Ascending aorta (tissue), 2 donors: Measurements from ENCODE around the gene PPP1R2. TPM values are rescaled to one million over a fixed set of nuclear protein-coding genes. Genes with fewer than 3 reads are reported as not detected.
"Not testable (repeated sequence)": the region's sequence is repeated elsewhere in the genome, so short reads cannot be mapped to it uniquely, and the experiment has no call there.

Source experiments
- DNase-seq, 2 donors: peaks; one replicate each; pipeline ENCODE4 v3.0.0-alpha.2; 2019; ENCODE audit warnings: low spot score in 2 of 2
- H3K27ac ChIP-seq, 2 donors: fragments of 200-600 bp; sonication (generic); one replicate each; pipeline ENCODE4 v1.5.1; 2016 to 2017; ENCODE audit warnings: mild to moderate bottlenecking in 1 of 2
- H3K27me3 ChIP-seq: fragments of 200-600 bp; sonication (generic); one replicate; pipeline ENCODE4 v1.5.1; 2017
- H3K36me3 ChIP-seq, 2 donors: fragments of 200-600 bp; sonication (generic); one replicate each; pipeline ENCODE4 v1.5.1; 2016
- H3K4me1 ChIP-seq, 2 donors: fragments of 200-600 bp; sonication (generic); one replicate each; pipeline ENCODE4 v1.5.1; 2016 to 2017; ENCODE audit warnings: mild to moderate bottlenecking in 1 of 2
- H3K4me3 ChIP-seq, 2 donors: fragments of 200-600 bp; sonication (generic); one replicate each; pipeline ENCODE4 v1.5.1; 2016 to 2017; ENCODE audit warnings: mild to moderate bottlenecking in 1 of 2
- H3K9me3 ChIP-seq, 2 donors: fragments of 200-600 bp; sonication (generic); one replicate each; pipeline ENCODE4 v1.5.1; 2016
- intact Hi-C: fragments of 100-400 bp; cut with DNase I; formaldehyde crosslinking; loops from one replicate; pipeline ENCODE4 v1.15.1; 2023
- total RNA-seq: library from RNA; depleted of rRNA; stranded (reverse); fragments of >200 nt; gene quantifications from one replicate; pipeline ENCODE4 v1.1.0, GENCODE V29; 2016
- TF ChIP-seq, protein P1 (sequence below), 3 experiments: fragments of 200-600 bp in 2 of 3; fragments of 450-650 bp in 1 of 3; sonication (generic) in 2 of 3; IDR thresholded peaks; one replicate each; pipeline ENCODE4 v1.5.1; 2016 to 2019; ENCODE audit warnings: antibody characterized with exemption in 3 of 3, mild to moderate bottlenecking in 1 of 3, moderate library complexity in 1 of 3

PPP1R2 gene
- 62.3 TPM for total RNA-seq

DNA sequence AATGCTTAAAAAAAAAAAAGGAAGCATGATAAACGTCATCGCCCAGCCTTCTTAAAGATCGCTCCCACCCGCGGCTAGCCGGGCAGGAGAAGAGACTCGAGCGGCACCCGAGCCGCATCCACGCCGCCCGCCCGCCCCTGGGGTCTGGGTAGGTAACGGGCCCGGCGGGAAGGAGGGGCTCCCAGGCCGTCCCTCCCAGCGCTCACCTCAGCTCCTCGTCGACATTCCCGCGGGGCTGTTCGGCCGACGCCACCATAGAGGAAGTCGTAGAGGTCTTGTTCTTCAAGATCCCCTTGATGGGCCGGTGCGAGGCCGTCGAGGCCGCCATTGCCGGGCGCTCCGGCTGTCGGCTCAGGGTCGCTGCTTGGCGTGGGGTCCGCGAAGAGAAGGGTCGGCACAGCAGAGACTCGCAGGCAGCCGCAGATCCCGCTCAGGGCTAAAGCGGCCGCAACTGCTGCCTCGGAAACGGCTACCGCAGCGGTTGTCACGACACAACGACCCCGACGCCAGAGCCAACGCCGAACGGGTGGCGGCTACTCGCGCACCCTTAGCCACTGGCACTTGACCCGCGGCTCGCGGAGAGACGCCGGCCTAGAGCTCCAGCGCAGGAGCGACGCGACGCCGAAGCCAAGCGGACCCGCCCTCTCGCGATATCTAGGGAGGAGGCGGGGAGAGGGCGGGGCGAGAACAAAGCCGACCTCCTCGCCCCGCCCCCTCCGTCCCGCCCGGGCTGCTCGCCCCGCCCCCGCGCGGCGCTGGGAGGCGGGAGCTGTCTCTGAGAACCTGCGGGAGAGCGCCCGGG lies at the start of gene PPP1R2:
PPP1R2 (minus strand) TSS at position 628 of the 802 bp plus-strand sequence; CDS start at position 328, 300 bp downstream.
- DNase-seq: peak; percentile 51 to 95
- Histone ChIP-seq H3K4me1 (peaks cover 21 to 48% of the 10 kb centered on the region in 2 donors), H3K4me3 (peak within 1 kb of the TSS; percentile 78 to 83), H3K36me3 (no peaks in the 10 kb centered on the region), H3K27me3 (no peaks in the 10 kb centered on the region), H3K27ac (peak within 1 kb of the TSS; percentile 87 to 93), H3K9me3 (no peaks in the 10 kb centered on the region)
- TF ChIP-seq, protein P1, sequence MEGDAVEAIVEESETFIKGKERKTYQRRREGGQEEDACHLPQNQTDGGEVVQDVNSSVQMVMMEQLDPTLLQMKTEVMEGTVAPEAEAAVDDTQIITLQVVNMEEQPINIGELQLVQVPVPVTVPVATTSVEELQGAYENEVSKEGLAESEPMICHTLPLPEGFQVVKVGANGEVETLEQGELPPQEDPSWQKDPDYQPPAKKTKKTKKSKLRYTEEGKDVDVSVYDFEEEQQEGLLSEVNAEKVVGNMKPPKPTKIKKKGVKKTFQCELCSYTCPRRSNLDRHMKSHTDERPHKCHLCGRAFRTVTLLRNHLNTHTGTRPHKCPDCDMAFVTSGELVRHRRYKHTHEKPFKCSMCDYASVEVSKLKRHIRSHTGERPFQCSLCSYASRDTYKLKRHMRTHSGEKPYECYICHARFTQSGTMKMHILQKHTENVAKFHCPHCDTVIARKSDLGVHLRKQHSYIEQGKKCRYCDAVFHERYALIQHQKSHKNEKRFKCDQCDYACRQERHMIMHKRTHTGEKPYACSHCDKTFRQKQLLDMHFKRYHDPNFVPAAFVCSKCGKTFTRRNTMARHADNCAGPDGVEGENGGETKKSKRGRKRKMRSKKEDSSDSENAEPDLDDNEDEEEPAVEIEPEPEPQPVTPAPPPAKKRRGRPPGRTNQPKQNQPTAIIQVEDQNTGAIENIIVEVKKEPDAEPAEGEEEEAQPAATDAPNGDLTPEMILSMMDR (IDR thresholded peaks at IDR 0.05): no peak
- intact Hi-C loops: loop anchor here (1.0 to 10.0 kb wide), 6 partner anchors 100 to 1468 kb away; partner anchors contain the start of genes ACAP2, LSG1, RNF168 and XXYLT1

DNA sequence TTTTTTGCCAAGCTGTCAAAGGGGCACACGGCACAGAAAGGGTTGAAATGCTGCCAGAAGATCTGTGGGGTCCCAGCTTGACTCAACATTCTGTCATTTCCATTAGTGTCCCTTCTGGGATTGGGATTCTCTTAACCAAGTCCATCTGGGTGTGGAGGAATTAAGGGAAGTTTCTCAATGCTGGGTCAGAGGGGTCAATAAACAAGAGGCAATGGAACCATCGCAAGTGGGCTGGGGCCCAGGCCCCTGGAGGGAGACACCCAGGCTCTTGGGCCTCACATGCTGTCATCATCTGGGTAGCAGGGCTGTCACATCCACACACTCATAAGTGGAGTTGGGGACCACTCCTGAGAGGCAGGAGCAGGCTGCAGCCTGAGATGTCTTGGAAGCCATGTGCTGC lies 48.7 kb upstream of the PPP1R2 start:
- TF ChIP-seq, protein P1 (IDR thresholded peaks at IDR 0.05): no peak
- H3K27ac ChIP-seq: no peak overlapping the region
- intact Hi-C loops: no loop called here

DNA sequence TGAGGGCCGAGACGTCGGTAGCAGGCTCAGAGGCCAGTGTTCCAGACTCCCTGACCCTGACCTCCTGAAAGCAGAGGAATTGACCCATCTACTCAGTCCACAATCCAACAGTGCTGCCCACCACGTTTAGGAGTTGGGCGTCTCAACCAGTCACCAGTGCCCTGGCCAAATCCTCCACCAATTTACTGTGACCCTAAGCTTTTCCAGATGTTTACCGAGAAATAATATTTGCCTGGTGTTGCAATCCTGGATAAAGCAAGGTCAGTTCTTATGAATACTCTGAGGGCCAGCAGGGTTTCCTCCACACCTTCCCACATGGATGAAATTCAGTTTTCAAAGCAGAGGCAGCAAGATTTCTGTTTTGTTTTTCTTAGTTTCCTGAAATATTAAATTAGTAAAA lies 48.1 kb upstream of the PPP1R2 start:
- intact Hi-C loops: no loop called here
- H3K9me3 ChIP-seq: no peaks in the 10 kb centered on the region
- no peak overlapping the region for H3K27ac ChIP-seq
- DNase-seq: peak in 1 of 2 donors; percentile 27
- H3K27me3 ChIP-seq: no peaks in the 10 kb centered on the region
- no peaks in the 10 kb centered on the region for H3K4me1 ChIP-seq
- no peak overlapping the region for H3K4me3 ChIP-seq
- no peaks in the 10 kb centered on the region for H3K36me3 ChIP-seq
- TF ChIP-seq, protein P1 (IDR thresholded peaks at IDR 0.05): no peak

More for the DNA sequence above, 48.7 kb upstream of the PPP1R2 start:
- Histone ChIP-seq H3K36me3 (no peaks in the 10 kb centered on the region), H3K4me3 (no peak overlapping the region), H3K4me1 (no peaks in the 10 kb centered on the region), H3K27me3 (no peaks in the 10 kb centered on the region), H3K9me3 (no peaks in the 10 kb centered on the region)
- DNase-seq: peak in 1 of 2 donors; percentile 63

DNA sequence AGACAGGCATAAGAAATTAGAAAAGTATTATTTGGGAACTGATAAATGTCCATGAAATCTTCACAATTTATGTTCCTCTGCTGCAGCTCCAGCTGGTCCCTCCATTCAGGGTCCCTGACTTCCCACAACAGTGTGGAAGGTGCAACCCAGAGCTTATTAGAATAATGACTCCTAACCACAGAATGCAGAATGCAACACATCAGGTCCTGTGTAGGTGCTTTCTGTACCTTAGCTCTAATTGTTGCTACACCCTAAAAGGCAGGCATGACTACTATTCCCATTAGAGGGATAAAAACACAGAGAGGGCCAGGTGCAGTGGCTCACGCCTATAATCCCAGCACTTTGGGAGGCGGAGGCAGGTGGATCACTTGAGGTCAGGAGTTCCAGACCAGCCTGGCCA lies 47.3 kb upstream of the PPP1R2 start:
- H3K4me1 ChIP-seq, H3K36me3 ChIP-seq, H3K27me3 ChIP-seq, H3K9me3 ChIP-seq, H3K4me3 ChIP-seq, intact Hi-C loops, H3K27ac ChIP-seq, DNase-seq: not testable (repeated sequence)

DNA sequence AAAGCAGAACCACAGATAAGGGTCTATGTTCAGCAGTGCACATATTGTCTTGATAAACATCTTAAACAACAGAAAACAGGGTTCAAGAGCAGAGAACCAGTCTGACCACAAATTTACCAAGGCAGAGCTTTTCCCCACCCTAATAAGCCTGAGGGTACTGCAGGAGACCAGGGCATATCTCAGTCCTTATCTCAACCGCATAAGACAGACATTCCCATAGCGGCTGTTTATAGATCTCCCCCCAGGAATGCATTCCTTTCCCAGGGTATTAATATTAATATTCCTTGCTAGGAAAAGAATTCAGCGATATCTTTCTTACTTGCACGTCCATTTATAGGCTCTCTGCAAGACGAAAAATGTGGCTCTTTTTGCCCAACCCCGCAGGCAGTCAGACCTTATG lies 46.7 kb upstream of the PPP1R2 start:
- H3K4me3 ChIP-seq, intact Hi-C loops, DNase-seq: not testable (repeated sequence)

DNA sequence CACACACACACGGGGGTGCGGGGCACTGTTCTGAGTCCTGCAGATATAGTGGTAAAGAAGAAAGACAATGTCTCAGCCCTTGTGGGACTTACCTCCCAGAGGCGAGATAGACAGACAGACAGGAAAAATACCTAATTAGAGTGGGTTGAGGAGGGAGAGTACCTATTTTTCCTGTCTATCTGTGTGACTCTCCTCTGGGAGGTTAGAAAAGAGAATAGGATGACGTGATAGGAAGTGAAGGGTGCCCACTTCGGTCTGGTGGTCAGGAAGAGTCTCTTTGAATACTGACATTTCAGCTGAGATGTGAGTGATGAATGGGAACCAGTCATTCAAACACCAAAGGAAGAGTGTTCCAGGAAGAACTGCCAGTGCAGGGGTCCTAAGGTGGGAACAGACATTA lies 44.7 kb upstream of the PPP1R2 start:
- Histone ChIP-seq H3K36me3 (no peaks in the 10 kb centered on the region), H3K27ac (no peak overlapping the region), H3K4me1 (no peaks in the 10 kb centered on the region), H3K9me3 (no peaks in the 10 kb centered on the region), H3K4me3 (no peak overlapping the region), H3K27me3 (no peaks in the 10 kb centered on the region)
- intact Hi-C loops: no loop called here
- peak in 1 of 2 donors; percentile 2 for DNase-seq
- TF ChIP-seq, protein P1 (IDR thresholded peaks at IDR 0.05): no peak

More for the DNA sequence above, 46.7 kb upstream of the PPP1R2 start:
- not testable (repeated sequence) for H3K9me3 ChIP-seq, H3K36me3 ChIP-seq, H3K27me3 ChIP-seq, H3K27ac ChIP-seq, H3K4me1 ChIP-seq
